Aorta (tissue), 5 donors: ENCODE data around the gene FBXO34. TPM values are rescaled to one million over a fixed set of nuclear protein-coding genes. Genes with fewer than 3 reads are reported as not detected.

Source experiments
- ATAC-seq: fragments of 200-7000 bp; cut with Tn5 transposase; one replicate; pipeline ENCODE4 v1.9.1; 2022; ENCODE audit warnings: moderate library complexity; ENCODE audit not compliant: low FRiP score
- DNase-seq, 2 donors: peaks; one replicate each; pipeline ENCODE4 v3.0.0-alpha.2; 2020
- H3K27ac ChIP-seq, 2 donors: one replicate each; pipeline ENCODE4 v1.5.1; 2013; ENCODE audit warnings: low read length in 2 of 2, mild to moderate bottlenecking in 2 of 2, moderate library complexity in 2 of 2, control low read depth in 1 of 2, inconsistent platforms in 1 of 2, low read depth in 1 of 2
- H3K27me3 ChIP-seq, 2 donors: one replicate each; pipeline ENCODE4 v1.6.1; 2013; ENCODE audit warnings: control low read depth in 1 of 2, low read length in 1 of 2, mild to moderate bottlenecking in 1 of 2, moderate library complexity in 1 of 2; ENCODE audit not compliant: insufficient read depth in 2 of 2, control insufficient read depth in 1 of 2
- H3K36me3 ChIP-seq, 2 donors: one replicate each; pipeline ENCODE4 v1.6.1; 2013; ENCODE audit warnings: control low read depth in 1 of 2, low read length in 1 of 2, mild to moderate bottlenecking in 1 of 2; ENCODE audit not compliant: insufficient read depth in 2 of 2, control insufficient read depth in 1 of 2
- H3K4me1 ChIP-seq, 2 donors: one replicate each; pipeline ENCODE4 v1.6.1; 2013; ENCODE audit warnings: low read length in 2 of 2, control low read depth in 1 of 2, mild to moderate bottlenecking in 1 of 2, moderate library complexity in 1 of 2; ENCODE audit not compliant: insufficient read depth in 2 of 2, control insufficient read depth in 1 of 2
- H3K4me3 ChIP-seq, 2 donors: one replicate each; pipeline ENCODE4 v1.5.1; 2013; ENCODE audit warnings: low read length in 2 of 2, control low read depth in 1 of 2, mild to moderate bottlenecking in 1 of 2
- H3K9me3 ChIP-seq: one replicate; pipeline ENCODE4 v1.6.1; 2013; ENCODE audit warnings: mild to moderate bottlenecking, low read length; ENCODE audit not compliant: control insufficient read depth
- WGBS, 2 donors: extraction: QIAGEN DNeasy Blood & Tissue Kit; methylation state at CpG; one replicate each; pipeline ENCODE4 v1.1.7; 2013; 5-methylcytosine and 5-hydroxymethylcytosine counted together
- intact Hi-C, 2 donors: fragments of 100-400 bp; cut with DNase I; formaldehyde crosslinking; loops; one replicate each; pipeline versions ENCODE4 v1.14.2 to v1.15.0; 2022
- polyA plus RNA-seq, 2 donors: library from polyadenylated mRNA; stranded (reverse); fragments of 200-250 nt; gene quantifications; one replicate each; pipeline ENCODE4 v1.2.3, GENCODE V29; 2013
- total RNA-seq, 2 donors: library from RNA; stranded (reverse); fragmentation: NEBNext Ultra II Directional; extraction: Animal tissue kit (Norgen Biotek cat#: 25700); gene quantifications; one replicate each; pipeline ENCODE4 v1.2.1, GENCODE V29; 2021
- donor health status: healthy with polysubstance abuse.
- donor health status: Bipolar disorder and iron deficiency.
- donor health status: DM: no; HTN: no; CAD: no.
- donor health status: DM: no; HTN: no; CAD: no.
- donor health status: DM: yes; HTN: yes; CAD: no.

The FBXO34 gene
- total and polyA plus RNA-seq, 4 donors: 7.8 to 23.1 (median 15.7) TPM

- intact Hi-C loops: loop anchor here (5.0 to 10.0 kb wide), 3 partner anchors 80 to 140 kb away; partner anchors contain the start of gene FBXO34 (in 1 of the 2)
Observed at GRCh38 chr14:55352201-55352600, 81.0 kb downstream of the FBXO34 start.

DNA sequence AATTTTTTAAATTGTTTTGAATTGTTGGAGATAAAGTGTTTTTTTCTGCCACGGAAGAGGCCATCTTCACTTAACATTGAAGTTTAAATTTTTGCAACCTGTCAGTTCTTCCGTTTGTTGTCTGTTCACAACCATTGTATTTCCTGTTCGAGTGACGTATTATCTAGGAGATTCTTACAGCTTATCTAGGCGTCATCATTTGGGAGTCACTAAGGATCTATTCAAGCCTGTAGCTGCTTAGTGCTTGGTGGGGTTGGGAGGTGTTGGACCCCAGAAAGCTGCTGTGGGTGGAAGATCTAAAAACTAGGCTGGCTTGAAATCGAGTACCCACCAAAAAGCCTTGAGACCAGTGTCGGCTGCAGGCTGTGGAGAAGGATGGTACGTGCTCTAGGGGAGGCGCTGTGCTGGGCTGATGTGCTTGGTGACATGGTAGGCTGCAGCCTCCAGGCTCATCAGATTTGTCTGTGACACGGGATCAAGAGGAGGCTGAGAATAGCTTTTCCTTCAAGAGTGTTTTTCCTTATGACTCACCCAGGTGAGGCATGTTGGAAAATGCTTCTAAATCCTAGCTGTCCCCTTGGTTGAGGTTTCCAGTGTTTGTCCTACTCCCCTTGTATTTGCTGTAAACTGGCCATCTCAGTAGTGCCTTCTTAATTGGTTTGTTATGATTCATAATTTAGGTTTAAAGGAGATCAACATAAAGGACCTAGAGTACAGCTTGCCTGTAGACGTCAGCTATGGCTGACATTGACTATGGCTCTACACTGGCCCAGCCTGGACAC is 82.7 kb downstream of the FBXO34 start:
- no peak for ATAC-seq
- 86 to 89% methylated on average over 11 of the region's 11 CpGs for WGBS, 2 donors

More at GRCh38 chr14:55352201-55352600, 81.0 kb downstream of the FBXO34 start:
- 92 to 93% methylated on average over 9 of the region's 9 CpGs for WGBS, 2 donors
- Histone ChIP-seq H3K27ac (no peak overlapping the region), H3K4me1 (no peaks in the 10 kb centered on the region), H3K4me3 (no peak overlapping the region), H3K36me3 (peaks cover 7 to 12% of the 10 kb centered on the region in 2 donors), H3K27me3 (no peaks in the 10 kb centered on the region), H3K9me3 (no peaks in the 10 kb centered on the region)
- ATAC-seq (no peak), DNase-seq (no peak)

DNA sequence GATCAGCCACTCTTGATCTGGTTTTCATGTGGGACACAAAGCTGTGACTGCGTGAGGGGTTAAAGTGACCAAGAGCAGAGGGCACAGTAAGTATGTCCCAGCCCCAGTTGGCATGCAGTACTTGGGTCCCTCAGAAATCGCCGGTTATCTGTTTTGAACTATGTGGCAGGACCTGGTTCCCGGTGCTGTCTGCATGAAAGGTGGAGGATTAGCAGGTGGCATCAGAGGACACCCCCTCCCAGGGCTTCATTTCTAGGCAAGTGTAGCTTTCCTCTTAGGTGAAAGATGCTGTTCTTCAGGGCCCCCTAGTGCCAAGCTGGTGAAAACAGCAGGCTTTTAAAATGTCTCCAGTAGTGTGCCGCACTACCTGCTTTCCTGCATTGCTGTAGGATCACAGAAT is 83.3 kb downstream of the FBXO34 start:
- no peak overlapping the region for H3K4me3 ChIP-seq
- H3K27me3 ChIP-seq: no peaks in the 10 kb centered on the region
- H3K4me1 ChIP-seq: no peaks in the 10 kb centered on the region
- DNase-seq (no peak), ATAC-seq (peak; percentile 55)
- intact Hi-C loops: loop anchor here (5.0 to 10.0 kb wide), 3 partner anchors 82 to 142 kb away; partner anchors contain the start of gene FBXO34 (in 1 of the 2)
- H3K36me3 ChIP-seq: peaks cover 7 to 12% of the 10 kb centered on the region in 2 donors
- no peaks in the 10 kb centered on the region for H3K9me3 ChIP-seq
- 39 to 43% methylated on average over 5 of the region's 5 CpGs for WGBS, 2 donors
- no peak overlapping the region for H3K27ac ChIP-seq

More for the DNA sequence above, 82.7 kb downstream of the FBXO34 start:
- intact Hi-C loops: loop anchor here (5.0 to 10.0 kb wide), 3 partner anchors 82 to 142 kb away; partner anchors contain the start of gene FBXO34 (in 1 of the 2)
- Histone ChIP-seq H3K27ac (no peak overlapping the region), H3K36me3 (peaks cover 7 to 12% of the 10 kb centered on the region in 2 donors), H3K9me3 (no peaks in the 10 kb centered on the region), H3K4me1 (no peaks in the 10 kb centered on the region), H3K4me3 (no peak overlapping the region), H3K27me3 (no peaks in the 10 kb centered on the region)
- no peak for DNase-seq

DNA sequence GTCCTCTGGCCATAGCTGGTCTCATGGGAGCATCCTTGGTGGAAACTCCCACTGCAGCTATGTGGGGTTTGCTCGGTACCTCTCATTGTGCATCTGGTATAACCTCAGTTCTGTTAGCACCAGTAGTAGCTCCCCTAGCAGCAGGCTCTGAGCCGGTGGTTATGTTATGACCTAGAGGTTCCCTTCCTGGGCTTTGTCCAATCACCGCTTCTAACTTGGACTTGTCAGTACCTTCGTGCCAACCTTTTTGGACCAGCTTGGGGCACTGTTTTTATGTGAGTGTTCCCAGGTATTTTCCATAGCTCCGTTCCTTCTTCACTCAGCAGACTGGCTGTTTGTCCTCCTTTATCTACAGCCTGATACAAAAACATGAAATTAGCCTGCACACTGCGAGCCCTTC is 84.7 kb downstream of the FBXO34 start:
- no peaks in the 10 kb centered on the region for H3K9me3 ChIP-seq
- peaks cover 4 to 10% of the 10 kb centered on the region in 2 donors for H3K36me3 ChIP-seq
- no peak overlapping the region for H3K27ac ChIP-seq
- DNase-seq (no peak), ATAC-seq (no peak)
- intact Hi-C loops: loop anchor here (10.0 kb wide), 1 partner anchor 111 kb away; no protein-coding TSS in a partner anchor
- 75% methylated on average over 6 of the region's 6 CpGs for WGBS, 2 donors
- H3K4me3 ChIP-seq: no peak overlapping the region
- H3K4me1 ChIP-seq: no peaks in the 10 kb centered on the region
- no peaks in the 10 kb centered on the region for H3K27me3 ChIP-seq

DNA sequence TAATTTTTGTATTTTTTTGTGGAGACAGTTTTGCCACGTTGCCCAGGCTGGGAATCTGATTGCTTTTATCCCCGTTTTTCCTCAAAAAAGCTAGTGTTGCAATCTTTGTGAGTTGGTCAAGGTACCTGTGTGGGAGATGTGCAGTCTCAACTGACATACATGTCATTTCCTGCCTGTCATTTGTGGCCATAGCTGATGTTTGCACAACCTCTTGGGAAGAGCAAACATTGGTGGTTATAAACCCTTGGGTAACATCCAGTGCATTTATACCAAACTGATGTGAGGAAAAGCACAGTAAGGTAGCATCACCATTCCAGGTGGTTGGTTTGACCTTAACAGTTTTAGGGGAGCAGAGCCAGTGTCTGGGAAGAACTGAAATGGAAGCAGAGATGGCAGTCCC is 85.7 kb downstream of the FBXO34 start:
- no peak overlapping the region for H3K27ac ChIP-seq
- ATAC-seq: no peak
- no peaks in the 10 kb centered on the region for H3K27me3 ChIP-seq
- 85 to 86% methylated on average over 2 of the region's 2 CpGs for WGBS, 2 donors
- DNase-seq: no peak
- intact Hi-C loops: loop anchor here (10.0 kb wide), 1 partner anchor 112 kb away; no protein-coding TSS in a partner anchor
- peaks cover 0 to 2% of the 10 kb centered on the region in 2 donors for H3K36me3 ChIP-seq
- no peaks in the 10 kb centered on the region for H3K4me1 ChIP-seq
- H3K9me3 ChIP-seq: no peaks in the 10 kb centered on the region
- H3K4me3 ChIP-seq: no peak overlapping the region

DNA sequence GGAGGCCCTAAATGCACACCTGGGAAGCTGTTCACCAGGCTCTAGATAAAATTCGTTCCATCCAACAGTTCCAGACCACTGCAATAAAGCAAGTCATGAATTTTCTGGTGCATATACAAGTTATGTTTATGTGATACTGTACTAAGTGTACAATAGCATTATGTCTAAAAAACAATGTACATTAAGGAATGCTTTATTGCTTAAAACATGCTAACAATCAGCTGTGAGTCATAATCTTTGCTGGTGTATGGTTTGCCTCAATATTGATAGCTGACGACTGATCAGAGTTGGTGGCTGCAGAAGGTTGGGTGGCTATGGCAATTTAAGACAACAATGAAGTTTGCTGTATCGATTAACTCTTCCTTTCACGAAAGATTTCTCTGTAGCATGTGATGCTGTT is 88.1 kb downstream of the FBXO34 start:
- WGBS, 2 donors: 91 to 92% methylated on average over 4 of the region's 4 CpGs
- no peaks in the 10 kb centered on the region for H3K9me3 ChIP-seq
- no peak overlapping the region for H3K27ac ChIP-seq
- DNase-seq: no peak
- H3K36me3 ChIP-seq: peaks cover 0 to 2% of the 10 kb centered on the region in 2 donors
- intact Hi-C loops: loop anchor here (10.0 kb wide), 1 partner anchor 115 kb away; no protein-coding TSS in a partner anchor
- H3K4me1 ChIP-seq: no peaks in the 10 kb centered on the region
- no peak overlapping the region for H3K4me3 ChIP-seq
- no peaks in the 10 kb centered on the region for H3K27me3 ChIP-seq
- no peak for ATAC-seq

GRCh38 chr14:55361190-55361589 is 90.0 kb downstream of the FBXO34 start:
- 88 to 90% methylated on average over 2 of the region's 2 CpGs for WGBS, 2 donors
- H3K4me3 ChIP-seq: no peak overlapping the region

GRCh38 chr14:55366271-55366670 is 95.0 kb downstream of the FBXO34 start:
- WGBS, 2 donors: 76 to 78% methylated on average over 3 of the region's 3 CpGs
- Histone ChIP-seq H3K36me3 (peaks cover 0 to 4% of the 10 kb centered on the region in 2 donors), H3K4me3 (no peak overlapping the region), H3K4me1 (no peaks in the 10 kb centered on the region), H3K27ac (no peak overlapping the region), H3K9me3 (no peaks in the 10 kb centered on the region), H3K27me3 (no peaks in the 10 kb centered on the region)
- ATAC-seq (no peak), DNase-seq (no peak)
- intact Hi-C loops: no loop called here

More at GRCh38 chr14:55361190-55361589, 90.0 kb downstream of the FBXO34 start:
- no peaks in the 10 kb centered on the region for H3K27me3 ChIP-seq
- H3K9me3 ChIP-seq: no peaks in the 10 kb centered on the region
- H3K27ac ChIP-seq: no peak overlapping the region
- intact Hi-C loops: no loop called here
- H3K4me1 ChIP-seq: no peaks in the 10 kb centered on the region
- ATAC-seq (no peak), DNase-seq (no peak)
- H3K36me3 ChIP-seq: peaks cover 0 to 4% of the 10 kb centered on the region in 2 donors
